Left kidney (tissue), 2 donors: ENCODE data around the gene ARMH4. TPM values are rescaled to one million over a fixed set of nuclear protein-coding genes. Genes with fewer than 3 reads are reported as not detected.

Experiments
- DNase-seq: peaks from one replicate; pipeline ENCODE4 v3.0.0-alpha.2; 2013
- polyA plus RNA-seq: library from polyadenylated mRNA; unstranded; fragments of 120-200 nt; gene quantifications from one replicate; pipeline ENCODE4 v1.2.1, GENCODE V29; 2013; ENCODE audit not compliant: insufficient read length

Gene ARMH4
- polyA plus RNA-seq, 1 donor = 82.8 TPM

- no peak for DNase-seq
Measured at GRCh38 chr14:58100735-58101368, 51.2 kb downstream of the ARMH4 start.

GRCh38 chr14:58099682-58100081, 52.3 kb downstream of the ARMH4 start:
- no peak for DNase-seq

- no peak for DNase-seq
Measured at GRCh38 chr14:58098507-58098906, 53.5 kb downstream of the ARMH4 start.

- DNase-seq = no peak
Measured at GRCh38 chr14:58096731-58097130, 55.3 kb downstream of the ARMH4 start.

GRCh38 chr14:58091883-58092630, 60.0 kb downstream of the ARMH4 start:
- DNase-seq = no peak

GRCh38 chr14:58089612-58090011, 62.4 kb downstream of the ARMH4 start:
- no peak for DNase-seq

- DNase-seq = no peak
Measured at GRCh38 chr14:58088961-58089360, 63.1 kb downstream of the ARMH4 start.

- DNase-seq = no peak
Measured at GRCh38 chr14:58085877-58086276, 66.1 kb downstream of the ARMH4 start.

- no peak for DNase-seq
Measured at GRCh38 chr14:58082491-58083098, 69.4 kb downstream of the ARMH4 start.

- DNase-seq = no peak
Measured at GRCh38 chr14:58082011-58082410, 70.0 kb downstream of the ARMH4 start.

- no peak for DNase-seq
Measured at GRCh38 chr14:58078471-58078870, 73.5 kb downstream of the ARMH4 start.

- DNase-seq = no peak
Measured at GRCh38 chr14:58078068-58078467, 73.9 kb downstream of the ARMH4 start.

- no peak for DNase-seq
Measured at GRCh38 chr14:58077621-58078020, 74.4 kb downstream of the ARMH4 start.

GRCh38 chr14:58073516-58073915, 78.5 kb downstream of the ARMH4 start:
- DNase-seq = no peak

- peak; percentile 70 for DNase-seq
Measured at GRCh38 chr14:58072288-58073071, 79.5 kb downstream of the ARMH4 start.

GRCh38 chr14:58071341-58071740, 80.7 kb downstream of the ARMH4 start:
- DNase-seq = no peak

GRCh38 chr14:58068306-58068705, 83.7 kb downstream of the ARMH4 start:
- no peak for DNase-seq

GRCh38 chr14:58066115-58066514, 85.9 kb downstream of the ARMH4 start:
- no peak for DNase-seq

GRCh38 chr14:58061581-58061980, 90.4 kb downstream of the ARMH4 start:
- no peak for DNase-seq

GRCh38 chr14:58060898-58061297, 91.1 kb downstream of the ARMH4 start:
- no peak for DNase-seq

GRCh38 chr14:58060077-58060476, 91.9 kb downstream of the ARMH4 start:
- DNase-seq = no peak

GRCh38 chr14:58059126-58059525, 92.9 kb downstream of the ARMH4 start:
- no peak for DNase-seq
